ENCODE results near the gene SF3B1.
"Not testable (repeated sequence)": the region's sequence is repeated elsewhere in the genome, so short reads cannot be mapped to it uniquely, and the experiment has no call there.

SF3B1 gene

GRCh38 chr2:197433780-197434438, 919 bp downstream of the SF3B1 start:
- no peak for TF ChIP-seq CTCF (IDR thresholded peaks at IDR 0.05; ENCODE audit: low read length, missing control alignments)
- DNase-seq (ENCODE audit: low read depth), result no peak
- peak overlapping the region; percentile 100 for H3K4me3 ChIP-seq (replicated peaks; ENCODE audit: low read depth, low read length)

- peak overlapping the region; percentile 100 for H3K4me3 ChIP-seq (replicated peaks; ENCODE audit: low read depth, low read length)
- DNase-seq (ENCODE audit: low read depth), result not testable (repeated sequence)
These were observed 2.3 kb downstream of the SF3B1 start for GRCh38 chr2:197432527-197432926.

- DNase-seq (ENCODE audit: low read depth), result no peak
- no peak for TF ChIP-seq CTCF (IDR thresholded peaks at IDR 0.05; ENCODE audit: low read length, missing control alignments)
- peak overlapping the region; percentile 4 for H3K4me3 ChIP-seq (replicated peaks; ENCODE audit: low read depth, low read length)
These were observed 3.0 kb downstream of the SF3B1 start for GRCh38 chr2:197431858-197432257.

- H3K4me3 ChIP-seq (replicated peaks; ENCODE audit: low read depth, low read length), result no peak overlapping the region
- TF ChIP-seq CTCF (IDR thresholded peaks at IDR 0.05; ENCODE audit: low read length, missing control alignments), result no peak
- no peak for DNase-seq (ENCODE audit: low read depth)
These were observed 6.8 kb downstream of the SF3B1 start for GRCh38 chr2:197427986-197428385.

- no peak overlapping the region for H3K4me3 ChIP-seq (replicated peaks; ENCODE audit: low read depth, low read length)
These were observed 7.9 kb downstream of the SF3B1 start for GRCh38 chr2:197426723-197427603.

GRCh38 chr2:197425550-197425949, 9.3 kb downstream of the SF3B1 start:
- DNase-seq (ENCODE audit: low read depth), result no peak
- TF ChIP-seq CTCF (IDR thresholded peaks at IDR 0.05; ENCODE audit: low read length, missing control alignments), result no peak
- no peak overlapping the region for H3K4me3 ChIP-seq (replicated peaks; ENCODE audit: low read depth, low read length)

More at GRCh38 chr2:197426723-197427603, 7.9 kb downstream of the SF3B1 start:
- no peak for DNase-seq (ENCODE audit: low read depth)
- TF ChIP-seq CTCF (IDR thresholded peaks at IDR 0.05; ENCODE audit: low read length, missing control alignments), result no peak

GRCh38 chr2:197423307-197423706, 11.5 kb downstream of the SF3B1 start:
- no peak overlapping the region for H3K4me3 ChIP-seq (replicated peaks; ENCODE audit: low read depth, low read length)
- TF ChIP-seq CTCF (IDR thresholded peaks at IDR 0.05; ENCODE audit: low read length, missing control alignments), result no peak
- DNase-seq (ENCODE audit: low read depth), result no peak
